ENCODE results near the gene MSI2. TPM values are rescaled to one million over a fixed set of nuclear protein-coding genes. Genes with fewer than 3 reads are reported as not detected.

MSI2 gene
- total RNA-seq, 4 donors from 2014 or later = 60.7 to 101 (median 70.9) TPM

GRCh38 chr17:57478478-57479250 is 222.3 kb downstream of the MSI2 start:
- TF ChIP-seq POLR2A (IDR thresholded peaks at IDR 0.05) (no peak), CTCF (IDR thresholded peaks at IDR 0.05) (no peak)
- Histone ChIP-seq H3K36me3 (no peaks in the 10 kb centered on the region), H3K27me3 (no peaks in the 10 kb centered on the region), H3K4me3 (replicated peaks in 1 of 3) (no peak overlapping the region), H3K4me1 (peaks cover 36 to 72% of the 10 kb centered on the region in 2 donors), H3K9me3 (no peaks in the 10 kb centered on the region), H3K27ac (peak overlapping the region; percentile 34 to 54 (median 36))
- no peak for DNase-seq
- intact Hi-C loops (cut with DNase I) = loop anchor here (10.0 kb wide), 1 partner anchor 124 kb away; no protein-coding TSS in a partner anchor
- 74 to 75% methylated on average over 8 of the region's 8 CpGs for WGBS, 2 donors

GRCh38 chr17:57480438-57481196 is 224.3 kb downstream of the MSI2 start:
- H3K4me3 ChIP-seq (replicated peaks in 1 of 3) = no peak overlapping the region
- H3K27ac ChIP-seq = peak overlapping the region; percentile 71 to 78 (median 75)
- WGBS, 2 donors = 13 to 25% methylated on average over 4 of the region's 4 CpGs
- H3K27me3 ChIP-seq = no peaks in the 10 kb centered on the region
- peaks cover 47 to 80% of the 10 kb centered on the region in 2 donors for H3K4me1 ChIP-seq
- intact Hi-C loops (cut with DNase I) = no loop called here
- TF ChIP-seq CTCF (IDR thresholded peaks at IDR 0.05) (peak in 1 of 6 experiments; percentile 14), POLR2A (IDR thresholded peaks at IDR 0.05) (no peak)
- no peaks in the 10 kb centered on the region for H3K9me3 ChIP-seq
- H3K36me3 ChIP-seq = no peaks in the 10 kb centered on the region
- peak; percentile 86 to 87 for DNase-seq

- H3K36me3 ChIP-seq = no peaks in the 10 kb centered on the region
- intact Hi-C loops (cut with DNase I) = no loop called here
- peaks cover 59 to 94% of the 10 kb centered on the region in 2 donors for H3K4me1 ChIP-seq
- no peaks in the 10 kb centered on the region for H3K9me3 ChIP-seq
- no peak overlapping the region for H3K4me3 ChIP-seq (replicated peaks in 1 of 3)
- no peak for TF ChIP-seq CTCF (IDR thresholded peaks at IDR 0.05)
- no peak for TF ChIP-seq POLR2A (IDR thresholded peaks at IDR 0.05)
- peak overlapping the region in 2 of 3 donors; percentile 18 to 75 for H3K27ac ChIP-seq
- no peaks in the 10 kb centered on the region for H3K27me3 ChIP-seq
- peak in 1 of 2 donors; percentile 34 for DNase-seq
- WGBS, 2 donors = 47 to 60% methylated on average over 9 of the region's 9 CpGs
Observed at GRCh38 chr17:57481910-57482391, 225.6 kb downstream of the MSI2 start.

- 74 to 94% methylated on average over 2 of the region's 2 CpGs for WGBS, 2 donors
- TF ChIP-seq POLR2A (IDR thresholded peaks at IDR 0.05) (no peak), CTCF (IDR thresholded peaks at IDR 0.05) (no peak)
- peak overlapping the region; percentile 2 to 86 (median 18) for H3K27ac ChIP-seq
- H3K9me3 ChIP-seq = no peaks in the 10 kb centered on the region
- intact Hi-C loops (cut with DNase I) = no loop called here
- H3K27me3 ChIP-seq = no peaks in the 10 kb centered on the region
- no peak for DNase-seq
- no peaks in the 10 kb centered on the region for H3K36me3 ChIP-seq
- H3K4me1 ChIP-seq = peaks cover 64 to 96% of the 10 kb centered on the region in 2 donors
- H3K4me3 ChIP-seq (replicated peaks in 1 of 3) = no peak overlapping the region
Observed at GRCh38 chr17:57482657-57483056, 226.3 kb downstream of the MSI2 start.

Measured in thyroid gland (tissue), 4 donors.